Neuron (in vitro differentiated cells): ENCODE results near the gene GABPB2.
A peak's percentile ranks its signal among the peaks of the same experiment; 100 is the strongest.

ENCODE experiments used
- H2AFZ ChIP-seq: one replicate; pipeline ENCODE4 v1.6.1; 2013; ENCODE audit warnings: low read depth, mild to moderate bottlenecking, inconsistent platforms, low read length, moderate library complexity
- H3K27me3 ChIP-seq: one replicate; pipeline ENCODE4 v1.6.1; 2013; ENCODE audit warnings: low read length; ENCODE audit not compliant: insufficient read depth
- H3K36me3 ChIP-seq: one replicate; pipeline ENCODE4 v1.6.1; 2013; ENCODE audit warnings: low read length; ENCODE audit not compliant: insufficient read depth
- H3K4me1 ChIP-seq: one replicate; pipeline ENCODE4 v1.6.1; 2013; ENCODE audit warnings: low read length; ENCODE audit not compliant: insufficient read depth
- H3K4me3 ChIP-seq: 2 replicates; pipeline ENCODE4 v1.5.1; 2013; ENCODE audit warnings: mild to moderate bottlenecking, low read length, moderate library complexity
- H3K9me3 ChIP-seq: one replicate; pipeline ENCODE4 v1.6.1; 2013; ENCODE audit warnings: low read length

Gene GABPB2

GRCh38 chr1:151050051-151050688, 20.4 kb upstream of the GABPB2 start:
- no peaks in the 10 kb centered on the region for H3K27me3 ChIP-seq
- no peak overlapping the region for H3K4me3 ChIP-seq
- peaks cover 14% of the 10 kb centered on the region for H3K4me1 ChIP-seq
- H3K9me3 ChIP-seq, result no peaks in the 10 kb centered on the region
- no peak overlapping the region for H2AFZ ChIP-seq
- peaks cover 37% of the 10 kb centered on the region for H3K36me3 ChIP-seq

- Histone ChIP-seq H3K4me1 (peaks cover 14% of the 10 kb centered on the region), H3K4me3 (no peak overlapping the region), H3K9me3 (no peaks in the 10 kb centered on the region), H3K36me3 (peaks cover 50% of the 10 kb centered on the region), H3K27me3 (no peaks in the 10 kb centered on the region), H2AFZ (no peak overlapping the region)
Measured at GRCh38 chr1:151051356-151052009, 19.1 kb upstream of the GABPB2 start.

- peaks cover 54% of the 10 kb centered on the region for H3K36me3 ChIP-seq
- H3K27me3 ChIP-seq, result no peaks in the 10 kb centered on the region
- no peaks in the 10 kb centered on the region for H3K9me3 ChIP-seq
- no peak overlapping the region for H3K4me3 ChIP-seq
- H2AFZ ChIP-seq, result no peak overlapping the region
- peaks cover 12% of the 10 kb centered on the region for H3K4me1 ChIP-seq
Measured at GRCh38 chr1:151054971-151055547, 15.5 kb upstream of the GABPB2 start.

DNA sequence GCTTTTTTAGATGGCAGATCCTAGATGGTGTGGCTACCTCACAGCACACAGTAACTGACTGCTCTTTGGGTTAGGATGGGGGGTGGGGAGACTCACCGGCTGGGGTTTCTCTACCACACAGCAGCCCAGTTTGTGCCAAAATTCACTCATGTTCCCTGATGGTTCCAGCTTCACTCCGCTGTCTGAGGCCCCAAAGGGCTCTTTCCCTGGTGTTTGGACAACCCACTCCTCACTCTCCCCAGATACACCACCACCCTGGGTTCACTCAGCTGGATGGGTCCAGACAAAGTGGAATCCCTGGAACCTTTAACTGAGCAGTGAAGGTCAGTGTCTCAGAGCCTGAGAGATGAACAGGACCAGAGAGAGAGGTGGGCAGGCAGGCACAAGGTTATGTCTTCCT, 15.0 kb upstream of the GABPB2 start:
- Histone ChIP-seq H3K4me3 (no peak overlapping the region), H2AFZ (no peak overlapping the region), H3K9me3 (no peaks in the 10 kb centered on the region), H3K4me1 (peaks cover 12% of the 10 kb centered on the region), H3K27me3 (no peaks in the 10 kb centered on the region), H3K36me3 (peaks cover 54% of the 10 kb centered on the region)

DNA sequence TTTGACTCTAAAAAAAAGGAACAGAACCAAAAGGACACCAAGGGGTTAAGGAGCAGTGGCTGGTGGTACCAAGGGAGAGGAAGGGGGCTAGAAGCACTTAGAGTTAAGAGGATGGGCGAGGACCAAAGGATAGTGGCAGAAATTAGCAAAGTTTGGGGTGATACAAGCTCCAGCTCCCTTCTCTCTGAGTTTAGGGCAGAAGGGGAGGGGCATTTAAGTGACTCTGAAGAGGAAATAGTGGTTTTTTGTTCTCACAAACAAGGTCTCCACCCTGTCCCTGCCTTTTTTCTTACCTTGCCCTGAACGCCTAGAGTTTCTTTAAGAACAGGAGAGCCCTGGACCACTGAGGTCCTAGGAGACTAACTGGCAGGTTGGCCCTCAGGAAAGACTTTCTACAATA, 14.4 kb upstream of the GABPB2 start:
- Histone ChIP-seq H3K27me3 (no peaks in the 10 kb centered on the region), H2AFZ (no peak overlapping the region), H3K9me3 (no peaks in the 10 kb centered on the region), H3K4me3 (no peak overlapping the region), H3K4me1 (peaks cover 12% of the 10 kb centered on the region), H3K36me3 (peaks cover 54% of the 10 kb centered on the region)

- H3K4me3 ChIP-seq, result peak overlapping the region; percentile 65
- H2AFZ ChIP-seq, result no peak overlapping the region
- peaks cover 41% of the 10 kb centered on the region for H3K36me3 ChIP-seq
- no peaks in the 10 kb centered on the region for H3K27me3 ChIP-seq
- H3K9me3 ChIP-seq, result no peaks in the 10 kb centered on the region
- H3K4me1 ChIP-seq, result peaks cover 23% of the 10 kb centered on the region
Measured at GRCh38 chr1:151058692-151059091, 11.9 kb upstream of the GABPB2 start.

GRCh38 chr1:151059109-151060006, 11.2 kb upstream of the GABPB2 start, which contains the start of gene CDC42SE1:
Gene CDC42SE1, minus strand, starts transcription at chr1:151059622. Its CDS starts 3,892 bp downstream, at chr1:151055730.
- peak within 1 kb of the TSS; percentile 78 for H2AFZ ChIP-seq
- no peaks in the 10 kb centered on the region for H3K27me3 ChIP-seq
- no peaks in the 10 kb centered on the region for H3K9me3 ChIP-seq
- peaks cover 25% of the 10 kb centered on the region for H3K4me1 ChIP-seq
- H3K4me3 ChIP-seq, result peak within 1 kb of the TSS; percentile 65
- peaks cover 38% of the 10 kb centered on the region for H3K36me3 ChIP-seq

- peaks cover 28% of the 10 kb centered on the region for H3K4me1 ChIP-seq
- peaks cover 33% of the 10 kb centered on the region for H3K36me3 ChIP-seq
- H2AFZ ChIP-seq, result peak within 1 kb of the TSS; percentile 78
- H3K9me3 ChIP-seq, result no peaks in the 10 kb centered on the region
- H3K27me3 ChIP-seq, result no peaks in the 10 kb centered on the region
- H3K4me3 ChIP-seq, result peak within 1 kb of the TSS; percentile 65
Measured at GRCh38 chr1:151060007-151060656, 10.4 kb upstream of the GABPB2 start, which contains the start of gene MLLT11. Gene MLLT11, plus strand, starts transcription at chr1:151060397. Its CDS starts 6,828 bp downstream, at chr1:151067225.

- peaks cover 28% of the 10 kb centered on the region for H3K36me3 ChIP-seq
- H3K4me1 ChIP-seq, result peaks cover 28% of the 10 kb centered on the region
- peak overlapping the region; percentile 65 for H3K4me3 ChIP-seq
- no peaks in the 10 kb centered on the region for H3K27me3 ChIP-seq
- no peaks in the 10 kb centered on the region for H3K9me3 ChIP-seq
- peak overlapping the region; percentile 78 for H2AFZ ChIP-seq
Measured at GRCh38 chr1:151060657-151061421, 9.7 kb upstream of the GABPB2 start.

DNA sequence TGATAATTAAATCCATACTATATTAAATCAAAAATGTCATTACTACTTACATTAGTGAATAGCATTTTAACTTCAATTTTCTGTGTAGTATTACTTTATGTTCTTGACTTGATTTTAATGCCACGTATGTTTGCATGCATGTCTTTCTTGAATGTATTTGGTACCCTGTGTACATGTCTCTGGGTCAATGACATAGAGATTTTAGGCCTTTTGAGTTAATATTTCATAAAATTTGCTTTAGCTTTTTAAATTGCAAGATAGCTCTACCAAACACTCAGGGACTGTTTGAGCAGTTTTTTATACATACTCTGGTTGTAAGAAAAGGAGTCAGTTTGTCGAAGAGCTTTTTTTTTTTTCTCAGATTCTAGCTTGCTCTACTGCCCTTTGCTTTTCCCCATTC, 8.9 kb upstream of the GABPB2 start:
- Histone ChIP-seq H3K9me3 (no peaks in the 10 kb centered on the region), H3K36me3 (peaks cover 26% of the 10 kb centered on the region), H3K27me3 (no peaks in the 10 kb centered on the region), H3K4me1 (peaks cover 28% of the 10 kb centered on the region), H3K4me3 (peak overlapping the region; percentile 65), H2AFZ (no peak overlapping the region)

DNA sequence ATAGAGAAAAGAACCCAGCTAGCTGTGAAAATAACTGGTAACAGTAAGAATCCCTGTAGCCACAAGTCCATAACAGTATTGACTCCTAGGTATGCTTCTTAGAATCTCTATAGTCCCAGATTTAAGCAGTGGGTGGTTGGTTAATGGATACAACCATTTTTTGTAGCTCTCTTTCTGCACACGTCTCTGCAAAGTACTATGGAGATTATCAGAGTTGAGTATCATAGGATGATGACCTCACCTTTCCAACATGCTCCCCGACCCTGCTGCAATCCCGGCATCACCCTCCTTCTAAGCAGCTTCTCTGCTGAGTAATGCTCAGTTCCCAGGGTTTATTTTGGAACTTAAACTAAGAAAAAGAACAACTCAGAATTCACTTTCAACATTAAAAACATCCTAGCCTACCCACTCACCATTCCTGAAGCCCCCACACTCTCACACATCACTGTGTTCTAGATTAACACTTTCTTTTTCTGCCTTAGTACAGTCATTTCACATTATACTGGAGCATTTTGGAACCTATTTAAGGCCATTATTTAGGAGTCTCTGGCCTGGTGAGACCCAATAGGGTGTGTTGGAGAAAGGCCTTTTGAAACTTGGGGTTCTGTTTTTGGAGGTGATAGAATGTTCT, 7.7 kb upstream of the GABPB2 start:
- Histone ChIP-seq H3K4me1 (peaks cover 25% of the 10 kb centered on the region), H3K36me3 (peaks cover 34% of the 10 kb centered on the region), H3K27me3 (no peaks in the 10 kb centered on the region), H3K4me3 (peak overlapping the region; percentile 24), H3K9me3 (no peaks in the 10 kb centered on the region), H2AFZ (no peak overlapping the region)
